Caco-2 (cell line): Measurements from ENCODE around the gene UBE2K. TPM values are rescaled to one million over a fixed set of nuclear protein-coding genes. Genes with fewer than 3 reads are reported as not detected.
"Not testable (repeated sequence)": the region's sequence is repeated elsewhere in the genome, so short reads cannot be mapped to it uniquely, and the experiment has no call there.

Experiments used
- BruUV-seq: library from RNA; stranded (reverse); fragments of 400-500 nt; replicated peaks from 2 replicates; lab custom pipeline; 2021; lab: Mats Ljungman, UMichigan
- CTCF ChIA-PET: fragments of 300-600 bp; sonication (Branson Sonifier 250); formaldehyde crosslinking; loops from one replicate; lab custom pipeline; 2022; ENCODE audit warnings: antibody characterized with exemption; lab: Charles Lee
- POLR2A ChIA-PET: fragments of 300-600 bp; sonication (Branson Sonifier 250); formaldehyde crosslinking; loops from one replicate; lab custom pipeline; 2022; ENCODE audit warnings: antibody characterized with exemption; lab: Charles Lee
- DNase-seq, 2 experiments: peaks; one replicate each; pipeline versions ENCODE4 v3.0.0 to v3.0.0-alpha.2; 2020 to 2022
- H3K27me3 ChIP-seq: replicated peaks from 2 replicates; pipeline ENCODE4 v1.6.0; 2011; ENCODE audit warnings: low read length; ENCODE audit not compliant: control insufficient read depth, insufficient read depth
- H3K36me3 ChIP-seq: 2 replicates; pipeline ENCODE4 v1.5.1; 2011; ENCODE audit warnings: low read length; ENCODE audit not compliant: control insufficient read depth, insufficient read depth
- H3K4me1 ChIP-seq: fragments of 250-450 bp; sonication (Bioruptor Pico); 2 replicates; pipeline ENCODE4 v1.5.1; 2020; ENCODE audit warnings: mild to moderate bottlenecking
- H3K4me3 ChIP-seq: 2 replicates; pipeline ENCODE4 v1.5.1; 2011; ENCODE audit warnings: low read depth, mild to moderate bottlenecking, control low read depth, low read length
- H3K9me3 ChIP-seq: fragments of 250-450 bp; sonication (Bioruptor Pico); 2 replicates; pipeline ENCODE4 v1.5.1; 2020; ENCODE audit warnings: mild to moderate bottlenecking, moderate library complexity
- H3K27ac Mint-ChIP-seq: one replicate; pipeline ENCODE4 v1.8.0; 2022; ENCODE audit warnings: mixed read lengths; ENCODE audit not compliant: unreplicated experiment
- H3K27me3 Mint-ChIP-seq: one replicate; pipeline ENCODE4 v1.8.0; 2022; ENCODE audit warnings: mixed read lengths; ENCODE audit not compliant: insufficient read depth, unreplicated experiment
- H3K36me3 Mint-ChIP-seq: one replicate; pipeline ENCODE4 v1.8.0; 2022; ENCODE audit warnings: mild to moderate bottlenecking, mixed read lengths; ENCODE audit not compliant: insufficient read depth, unreplicated experiment
- H3K4me1 Mint-ChIP-seq: one replicate; pipeline ENCODE4 v1.8.0; 2022; ENCODE audit warnings: low read depth, mixed read lengths; ENCODE audit not compliant: unreplicated experiment
- H3K4me3 Mint-ChIP-seq: one replicate; pipeline ENCODE4 v1.8.0; 2022; ENCODE audit warnings: mild to moderate bottlenecking, moderate library complexity, mixed read lengths; ENCODE audit not compliant: unreplicated experiment
- H3K9me3 Mint-ChIP-seq: one replicate; pipeline ENCODE4 v1.8.0; 2022; ENCODE audit warnings: mixed read lengths; ENCODE audit not compliant: unreplicated experiment
- intact Hi-C: fragments of 100-400 bp; cut with micrococcal nuclease; formaldehyde crosslinking; loops from one replicate; pipeline ENCODE4 v1.10.0; 2022; ENCODE audit not compliant: unreplicated experiment
- total RNA-seq: library from RNA; stranded (reverse); gene quantifications from 2 replicates; pipeline ENCODE4 v1.2.3, GENCODE V29; 2022
- TF ChIP-seq, protein P1 (sequence below), 2 experiments: fragments of 200-600 bp in 1 of 2; IDR thresholded peaks; 1 replicate in 1 of 2; 2 replicates in 1 of 2; pipeline versions ENCODE4 v1.5.1 to v1.8.0; 2011 to 2022; ENCODE audit warnings: antibody characterized with exemption in 1 of 2, control low read depth in 1 of 2, inconsistent platforms in 1 of 2, low read depth in 1 of 2, low read length in 1 of 2, mild to moderate bottlenecking in 1 of 2, moderate library complexity in 1 of 2; ENCODE audit not compliant: insufficient read depth in 1 of 2, severe bottlenecking in 1 of 2, unreplicated experiment in 1 of 2

Gene UBE2K
- total RNA-seq, 1 experiment from 2014 or later = 141 TPM

DNA sequence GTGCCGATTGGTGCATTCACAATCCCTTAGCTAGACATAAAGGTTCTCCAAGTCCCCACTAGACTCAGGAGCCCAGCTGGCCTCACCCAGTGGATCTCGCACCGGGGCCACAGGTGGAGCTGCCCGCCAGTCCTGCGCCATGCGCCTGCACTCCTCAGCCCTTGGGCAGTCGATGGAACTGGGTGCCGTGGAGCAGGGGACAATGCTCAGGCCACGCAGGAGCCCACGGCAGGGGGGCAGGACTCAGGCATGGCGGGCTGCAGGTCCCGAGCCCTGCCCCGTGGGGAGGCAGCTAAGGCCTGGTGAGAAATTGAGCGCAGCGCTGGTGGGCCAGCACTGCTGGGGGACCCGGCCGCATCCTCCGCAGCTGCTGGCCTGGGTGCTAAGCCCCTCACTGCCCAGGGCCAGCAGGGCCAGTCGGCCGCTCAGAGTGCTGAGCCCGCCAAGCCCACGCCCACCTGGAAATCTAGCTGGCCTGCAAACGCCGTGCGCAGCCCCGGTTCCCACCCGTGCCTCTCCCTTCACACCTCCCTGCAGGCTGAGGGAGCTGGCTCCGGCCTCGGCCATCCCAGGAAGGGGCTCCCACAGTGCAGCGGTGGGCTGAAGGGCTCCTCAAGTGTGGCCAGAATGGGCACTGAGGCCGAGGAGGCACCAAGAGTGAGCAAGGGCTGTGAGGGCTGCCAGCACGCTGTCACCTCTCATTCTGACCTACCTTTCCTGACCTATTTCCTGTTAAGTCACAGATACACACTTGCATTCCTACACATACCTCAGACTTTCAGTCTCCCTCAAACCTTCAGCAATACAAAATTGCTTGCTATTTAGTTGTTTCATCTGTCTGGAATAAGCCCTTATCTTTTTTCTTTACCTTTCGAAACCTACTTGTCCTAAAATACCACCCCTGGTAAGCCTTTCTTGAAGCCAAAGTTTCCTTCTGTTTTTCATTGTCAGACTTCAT is 20.7 kb downstream of the UBE2K start:
- Mint-ChIP-seq H3K36me3 (peaks cover 77% of the 10 kb centered on the region), H3K27me3 (no peaks in the 10 kb centered on the region), H3K9me3 (no peaks in the 10 kb centered on the region), H3K4me3 (no peak overlapping the region), H3K27ac (no peak overlapping the region), H3K4me1 (no peaks in the 10 kb centered on the region)
- no peaks in the 10 kb centered on the region for H3K4me1 ChIP-seq
- ChIA-PET CTCF (interaction anchor here (0.8 kb wide), 1 partner anchor 21 kb away, joined by 3 read pairs; the partner anchor contains the start of gene UBE2K), POLR2A (no interaction called here)
- TF ChIP-seq, protein P1, sequence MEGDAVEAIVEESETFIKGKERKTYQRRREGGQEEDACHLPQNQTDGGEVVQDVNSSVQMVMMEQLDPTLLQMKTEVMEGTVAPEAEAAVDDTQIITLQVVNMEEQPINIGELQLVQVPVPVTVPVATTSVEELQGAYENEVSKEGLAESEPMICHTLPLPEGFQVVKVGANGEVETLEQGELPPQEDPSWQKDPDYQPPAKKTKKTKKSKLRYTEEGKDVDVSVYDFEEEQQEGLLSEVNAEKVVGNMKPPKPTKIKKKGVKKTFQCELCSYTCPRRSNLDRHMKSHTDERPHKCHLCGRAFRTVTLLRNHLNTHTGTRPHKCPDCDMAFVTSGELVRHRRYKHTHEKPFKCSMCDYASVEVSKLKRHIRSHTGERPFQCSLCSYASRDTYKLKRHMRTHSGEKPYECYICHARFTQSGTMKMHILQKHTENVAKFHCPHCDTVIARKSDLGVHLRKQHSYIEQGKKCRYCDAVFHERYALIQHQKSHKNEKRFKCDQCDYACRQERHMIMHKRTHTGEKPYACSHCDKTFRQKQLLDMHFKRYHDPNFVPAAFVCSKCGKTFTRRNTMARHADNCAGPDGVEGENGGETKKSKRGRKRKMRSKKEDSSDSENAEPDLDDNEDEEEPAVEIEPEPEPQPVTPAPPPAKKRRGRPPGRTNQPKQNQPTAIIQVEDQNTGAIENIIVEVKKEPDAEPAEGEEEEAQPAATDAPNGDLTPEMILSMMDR (IDR thresholded peaks at IDR 0.05; ENCODE audit: insufficient read depth in 1 of 2, low read depth in 1 of 2, low read length in 1 of 2, severe bottlenecking in 1 of 2, unreplicated experiment in 1 of 2) = no peak
- no peaks in the 10 kb centered on the region for H3K27me3 ChIP-seq
- BruUV-seq = no TSS peak
- intact Hi-C loops = no loop called here
- 0 out of 2 replicates have a peak, but pooled peaks cover 1% of the 10 kb centered on the region for H3K36me3 ChIP-seq
- DNase-seq = no peak
- H3K9me3 ChIP-seq = no peaks in the 10 kb centered on the region
- no peak overlapping the region for H3K4me3 ChIP-seq

GRCh38 chr4:39719804-39720580 is 22.1 kb downstream of the UBE2K start:
- H3K4me3 ChIP-seq = no peak overlapping the region
- no TSS peak for BruUV-seq
- no peak for DNase-seq
- H3K27me3 ChIP-seq = no peaks in the 10 kb centered on the region
- H3K36me3 ChIP-seq = 0 out of 2 replicates have a peak, but pooled peaks cover 1% of the 10 kb centered on the region
- Mint-ChIP-seq H3K4me1 (no peaks in the 10 kb centered on the region), H3K27ac (peak overlapping the region; percentile 62), H3K9me3 (no peaks in the 10 kb centered on the region), H3K4me3 (no peak overlapping the region), H3K36me3 (peaks cover 70% of the 10 kb centered on the region), H3K27me3 (no peaks in the 10 kb centered on the region)
- no peaks in the 10 kb centered on the region for H3K4me1 ChIP-seq
- intact Hi-C loops = no loop called here
- CTCF ChIA-PET = no interaction called here
- POLR2A ChIA-PET = no interaction called here
- TF ChIP-seq, protein P1 (IDR thresholded peaks at IDR 0.05; ENCODE audit: insufficient read depth in 1 of 2, low read depth in 1 of 2, low read length in 1 of 2, severe bottlenecking in 1 of 2, unreplicated experiment in 1 of 2) = no peak
- H3K9me3 ChIP-seq = no peaks in the 10 kb centered on the region

GRCh38 chr4:39721273-39721672 is 23.3 kb downstream of the UBE2K start:
- H3K9me3 ChIP-seq, H3K4me3 ChIP-seq, DNase-seq, H3K4me1 ChIP-seq, CTCF ChIA-PET, BruUV-seq, H3K4me3 Mint-ChIP-seq, H3K36me3 ChIP-seq, H3K4me1 Mint-ChIP-seq, intact Hi-C loops, H3K27me3 ChIP-seq, H3K9me3 Mint-ChIP-seq, H3K27me3 Mint-ChIP-seq, POLR2A ChIA-PET: not testable (repeated sequence)
- Mint-ChIP-seq H3K36me3 (peaks cover 57% of the 10 kb centered on the region), H3K27ac (peak overlapping the region; percentile 9)
